Mesendoderm (in vitro differentiated cells): ENCODE results near the gene CFAP97D1.

Experiments
- DNase-seq: peaks from one replicate; pipeline ENCODE4 v3.0.0; 2013
- H2AK5ac ChIP-seq: 2 replicates; pipeline ENCODE4 v1.6.1; 2013; ENCODE audit warnings: low read length, inconsistent platforms
- H2BK120ac ChIP-seq: 2 replicates; pipeline ENCODE4 v1.6.1; 2013; ENCODE audit warnings: low read depth, mild to moderate bottlenecking, low read length, moderate library complexity, mixed read lengths
- H2BK15ac ChIP-seq: replicated peaks from 2 replicates; pipeline ENCODE4 v1.6.1; 2013; ENCODE audit warnings: low read depth, mild to moderate bottlenecking, moderate library complexity
- H2BK5ac ChIP-seq: 2 replicates; pipeline ENCODE4 v1.6.1; 2013; ENCODE audit warnings: low read length, inconsistent platforms
- H3K18ac ChIP-seq: 2 replicates; pipeline ENCODE4 v1.6.1; 2013; ENCODE audit warnings: mild to moderate bottlenecking, low read length, mixed read lengths
- H3K23ac ChIP-seq: one replicate; pipeline ENCODE4 v1.6.1; 2013; ENCODE audit warnings: low read length
- H3K27ac ChIP-seq: 2 replicates; pipeline ENCODE4 v1.5.1; 2013; ENCODE audit warnings: low read depth, mild to moderate bottlenecking, inconsistent platforms, low read length, moderate library complexity
- H3K27me3 ChIP-seq: 2 replicates; pipeline ENCODE4 v1.6.1; 2013; ENCODE audit warnings: low read length, control low read depth, mild to moderate bottlenecking, inconsistent platforms; ENCODE audit not compliant: insufficient read depth, poor library complexity
- H3K36me3 ChIP-seq: 2 replicates; pipeline ENCODE4 v1.6.1; 2013; ENCODE audit warnings: low read length, inconsistent platforms; ENCODE audit not compliant: control insufficient read depth, insufficient read depth
- H3K4ac ChIP-seq: one replicate; pipeline ENCODE4 v1.6.1; 2013; ENCODE audit warnings: low read depth, mild to moderate bottlenecking, low read length, moderate library complexity
- H3K4me1 ChIP-seq: 2 replicates; pipeline ENCODE4 v1.6.1; 2013; ENCODE audit warnings: low read depth, low read length, inconsistent platforms; ENCODE audit not compliant: control insufficient read depth
- H3K4me2 ChIP-seq: 2 replicates; pipeline ENCODE4 v1.6.1; 2013; ENCODE audit warnings: low read length
- H3K4me3 ChIP-seq: 2 replicates; pipeline ENCODE4 v1.5.1; 2013; ENCODE audit warnings: mild to moderate bottlenecking, low read length
- H3K56ac ChIP-seq: one replicate; pipeline ENCODE4 v1.6.1; 2013; ENCODE audit warnings: low read length
- H3K79me1 ChIP-seq: 2 replicates; pipeline ENCODE4 v1.6.1; 2013; ENCODE audit warnings: low read length, inconsistent platforms
- H3K79me2 ChIP-seq: 2 replicates; pipeline ENCODE4 v1.6.1; 2013; ENCODE audit warnings: mild to moderate bottlenecking, low read length; ENCODE audit not compliant: control insufficient read depth, insufficient read depth
- H3K9ac ChIP-seq: 2 replicates; pipeline ENCODE4 v1.6.1; 2013; ENCODE audit warnings: low read length, inconsistent platforms
- H4K5ac ChIP-seq: one replicate; pipeline ENCODE4 v1.6.1; 2013; ENCODE audit warnings: low read length
- H4K8ac ChIP-seq: one replicate; pipeline ENCODE4 v1.6.1; 2013; ENCODE audit warnings: low read depth, mild to moderate bottlenecking, control low read depth, low read length, moderate library complexity
- WGBS: extraction: QIAGEN DNeasy Blood & Tissue Kit; methylation state at CpG from one replicate; pipeline ENCODE4 v1.1.7; 2013; ENCODE audit warnings: low lambda C conversion rate, missing lambda C conversion rate; ENCODE audit not compliant: insufficient coverage; ENCODE audit errors: extremely low coverage; 5-methylcytosine and 5-hydroxymethylcytosine counted together

Gene CFAP97D1

GRCh38 chr17:43768943-43769342, 11.3 kb upstream of the CFAP97D1 start:
- no peak for DNase-seq
- Histone ChIP-seq H3K9ac (no peak overlapping the region), H3K4me1 (no peaks in the 10 kb centered on the region), H4K8ac (no peak overlapping the region), H3K23ac (no peak overlapping the region), H3K56ac (no peak overlapping the region), H3K18ac (no peak overlapping the region), H2BK120ac (no peak overlapping the region), H4K5ac (no peak overlapping the region), H3K4ac (no peak overlapping the region), H3K79me1 (no peaks in the 10 kb centered on the region), H3K79me2 (no peaks in the 10 kb centered on the region), H2BK15ac (no peak overlapping the region), H3K36me3 (peaks cover 2% of the 10 kb centered on the region), H3K4me2 (no peak overlapping the region), H2AK5ac (no peak overlapping the region), H3K4me3 (no peak overlapping the region), H3K27me3 (no peaks in the 10 kb centered on the region), H2BK5ac (no peak overlapping the region), H3K27ac (no peak overlapping the region)
- WGBS, result no CpG with 5 or more reads among the region's 7 CpGs

- H3K36me3 ChIP-seq, result peaks cover 2% of the 10 kb centered on the region
Observed at GRCh38 chr17:43769426-43769825, 10.8 kb upstream of the CFAP97D1 start.

GRCh38 chr17:43769859-43770258, 10.4 kb upstream of the CFAP97D1 start:
- Histone ChIP-seq H2BK5ac (no peak overlapping the region), H3K4me1 (no peaks in the 10 kb centered on the region), H3K9ac (no peak overlapping the region), H3K36me3 (peaks cover 2% of the 10 kb centered on the region), H3K23ac (no peak overlapping the region), H3K79me1 (no peaks in the 10 kb centered on the region), H3K56ac (no peak overlapping the region), H3K4me2 (no peak overlapping the region), H3K27ac (no peak overlapping the region), H4K8ac (no peak overlapping the region), H2AK5ac (no peak overlapping the region), H3K4ac (no peak overlapping the region), H4K5ac (no peak overlapping the region), H2BK120ac (no peak overlapping the region), H3K4me3 (no peak overlapping the region), H3K18ac (no peak overlapping the region), H3K27me3 (no peaks in the 10 kb centered on the region), H3K79me2 (no peaks in the 10 kb centered on the region), H2BK15ac (no peak overlapping the region)
- DNase-seq, result no peak
- no CpG with 5 or more reads among the region's 11 CpGs for WGBS

More at GRCh38 chr17:43769426-43769825, 10.8 kb upstream of the CFAP97D1 start:
- no peak for DNase-seq
- Histone ChIP-seq H4K8ac (no peak overlapping the region), H2BK15ac (no peak overlapping the region), H3K4me1 (no peaks in the 10 kb centered on the region), H3K27me3 (no peaks in the 10 kb centered on the region), H3K27ac (no peak overlapping the region), H3K79me1 (no peaks in the 10 kb centered on the region), H3K23ac (no peak overlapping the region), H3K9ac (no peak overlapping the region), H4K5ac (no peak overlapping the region), H2AK5ac (no peak overlapping the region), H3K79me2 (no peaks in the 10 kb centered on the region), H3K4ac (no peak overlapping the region), H3K4me2 (no peak overlapping the region), H3K56ac (no peak overlapping the region), H3K4me3 (no peak overlapping the region), H2BK120ac (no peak overlapping the region), H2BK5ac (no peak overlapping the region), H3K18ac (no peak overlapping the region)
- WGBS, result no CpG with 5 or more reads among the region's 16 CpGs

- no peak overlapping the region for H2BK5ac ChIP-seq
- no peak overlapping the region for H4K5ac ChIP-seq
- no peak overlapping the region for H3K4me2 ChIP-seq
- H3K36me3 ChIP-seq, result peaks cover 2% of the 10 kb centered on the region
- H3K79me1 ChIP-seq, result peaks cover 1% of the 10 kb centered on the region
- no peak overlapping the region for H3K4me3 ChIP-seq
- no peak overlapping the region for H3K23ac ChIP-seq
- no peak overlapping the region for H4K8ac ChIP-seq
- H3K27ac ChIP-seq, result no peak overlapping the region
- no peak for DNase-seq
- no peaks in the 10 kb centered on the region for H3K79me2 ChIP-seq
- no peak overlapping the region for H2BK15ac ChIP-seq
- no peak overlapping the region for H3K56ac ChIP-seq
- H3K27me3 ChIP-seq, result no peaks in the 10 kb centered on the region
- H3K4ac ChIP-seq, result no peak overlapping the region
- H3K4me1 ChIP-seq, result no peaks in the 10 kb centered on the region
- H2BK120ac ChIP-seq, result no peak overlapping the region
- H3K9ac ChIP-seq, result no peak overlapping the region
- no CpG with 5 or more reads among the region's 2 CpGs for WGBS
- H2AK5ac ChIP-seq, result no peak overlapping the region
- no peak overlapping the region for H3K18ac ChIP-seq
Observed at GRCh38 chr17:43770957-43771356, 9.3 kb upstream of the CFAP97D1 start.

- H3K23ac ChIP-seq, result no peak overlapping the region
- H2AK5ac ChIP-seq, result no peak overlapping the region
- no peak overlapping the region for H4K8ac ChIP-seq
- no peak overlapping the region for H3K27ac ChIP-seq
- no peaks in the 10 kb centered on the region for H3K27me3 ChIP-seq
- H3K4me3 ChIP-seq, result no peak overlapping the region
- no peak overlapping the region for H3K4ac ChIP-seq
- no peak overlapping the region for H2BK5ac ChIP-seq
- H3K4me1 ChIP-seq, result no peaks in the 10 kb centered on the region
- peaks cover 2% of the 10 kb centered on the region for H3K36me3 ChIP-seq
- no CpG with 5 or more reads among the region's 9 CpGs for WGBS
- no peak overlapping the region for H3K18ac ChIP-seq
- no peak overlapping the region for H2BK120ac ChIP-seq
- H2BK15ac ChIP-seq, result no peak overlapping the region
- H3K79me1 ChIP-seq, result peaks cover 6% of the 10 kb centered on the region
- H3K56ac ChIP-seq, result no peak overlapping the region
- no peaks in the 10 kb centered on the region for H3K79me2 ChIP-seq
- H4K5ac ChIP-seq, result no peak overlapping the region
- H3K9ac ChIP-seq, result no peak overlapping the region
- no peak overlapping the region for H3K4me2 ChIP-seq
- no peak for DNase-seq
Observed at GRCh38 chr17:43771463-43771862, 8.8 kb upstream of the CFAP97D1 start.

- H2BK5ac ChIP-seq, result no peak overlapping the region
- no peak overlapping the region for H2AK5ac ChIP-seq
- H3K56ac ChIP-seq, result no peak overlapping the region
- no peak overlapping the region for H3K4me2 ChIP-seq
- no peak overlapping the region for H4K5ac ChIP-seq
- H3K4ac ChIP-seq, result no peak overlapping the region
- peaks cover 12% of the 10 kb centered on the region for H3K79me1 ChIP-seq
- H3K36me3 ChIP-seq, result peaks cover 2% of the 10 kb centered on the region
- H3K23ac ChIP-seq, result no peak overlapping the region
- H2BK120ac ChIP-seq, result no peak overlapping the region
- no peak overlapping the region for H3K18ac ChIP-seq
- no peaks in the 10 kb centered on the region for H3K27me3 ChIP-seq
- no peak overlapping the region for H2BK15ac ChIP-seq
- DNase-seq, result no peak
- no peak overlapping the region for H3K27ac ChIP-seq
- H3K4me1 ChIP-seq, result no peaks in the 10 kb centered on the region
- H3K9ac ChIP-seq, result no peak overlapping the region
- no CpG with 5 or more reads among the region's 10 CpGs for WGBS
- H3K4me3 ChIP-seq, result no peak overlapping the region
- H3K79me2 ChIP-seq, result peaks cover 3% of the 10 kb centered on the region
- H4K8ac ChIP-seq, result no peak overlapping the region
Observed at GRCh38 chr17:43772877-43773648, 7.2 kb upstream of the CFAP97D1 start.
